BLaER1 (cell line): ENCODE measurements around the gene TBX5.
"Not testable (repeated sequence)": the region's sequence is repeated elsewhere in the genome, so short reads cannot be mapped to it uniquely, and the experiment has no call there.

ENCODE experiments used
- H3K27ac ChIP-seq: shearing (Covaris generic); formaldehyde crosslinking; 2 replicates; pipeline ENCODE4 v1.8.1; 2022
- H3K27me3 ChIP-seq: shearing (Covaris generic); formaldehyde crosslinking; 2 replicates; pipeline ENCODE4 v1.8.1; 2022
- H3K36me3 ChIP-seq: shearing (Covaris generic); formaldehyde crosslinking; 2 replicates; pipeline ENCODE4 v1.8.1; 2022
- H3K4me1 ChIP-seq: shearing (Covaris generic); formaldehyde crosslinking; 2 replicates; pipeline ENCODE4 v1.8.1; 2022
- H3K4me2 ChIP-seq: shearing (Covaris generic); formaldehyde crosslinking; 2 replicates; pipeline ENCODE4 v1.8.1; 2022
- H3K4me3 ChIP-seq: shearing (Covaris generic); formaldehyde crosslinking; 2 replicates; pipeline ENCODE4 v1.8.1; 2022
- H3K9ac ChIP-seq: shearing (Covaris generic); formaldehyde crosslinking; 2 replicates; pipeline ENCODE4 v1.8.1; 2022
- H3K9me3 ChIP-seq: shearing (Covaris generic); formaldehyde crosslinking; 2 replicates; pipeline ENCODE4 v1.8.1; 2022
- H4K20me1 ChIP-seq: shearing (Covaris generic); formaldehyde crosslinking; 2 replicates; pipeline ENCODE4 v1.8.1; 2022
- Cebpa-rat ChIP-seq: shearing (Covaris generic); IDR thresholded peaks from 2 replicates; pipeline ENCODE4 v1.8.1; 2022

TBX5 gene

GRCh38 chr12:114355389-114356088 lies 50.4 kb downstream of the TBX5 start:
- Histone ChIP-seq H4K20me1 (no peaks in the 10 kb centered on the region), H3K27me3 (no peaks in the 10 kb centered on the region), H3K4me1 (peaks cover 7% of the 10 kb centered on the region), H3K4me2 (no peak overlapping the region), H3K4me3 (no peak overlapping the region), H3K27ac (no peak overlapping the region), H3K9me3 (no peaks in the 10 kb centered on the region), H3K9ac (no peak overlapping the region), H3K36me3 (no peaks in the 10 kb centered on the region)
- no peak for TF ChIP-seq Cebpa-rat

GRCh38 chr12:114349239-114349638 lies 56.7 kb downstream of the TBX5 start:
- not testable (repeated sequence) for H3K36me3 ChIP-seq, H3K27me3 ChIP-seq, H3K27ac ChIP-seq, H3K4me3 ChIP-seq, H3K4me1 ChIP-seq, H4K20me1 ChIP-seq, H3K9ac ChIP-seq, H3K9me3 ChIP-seq, H3K4me2 ChIP-seq

DNA sequence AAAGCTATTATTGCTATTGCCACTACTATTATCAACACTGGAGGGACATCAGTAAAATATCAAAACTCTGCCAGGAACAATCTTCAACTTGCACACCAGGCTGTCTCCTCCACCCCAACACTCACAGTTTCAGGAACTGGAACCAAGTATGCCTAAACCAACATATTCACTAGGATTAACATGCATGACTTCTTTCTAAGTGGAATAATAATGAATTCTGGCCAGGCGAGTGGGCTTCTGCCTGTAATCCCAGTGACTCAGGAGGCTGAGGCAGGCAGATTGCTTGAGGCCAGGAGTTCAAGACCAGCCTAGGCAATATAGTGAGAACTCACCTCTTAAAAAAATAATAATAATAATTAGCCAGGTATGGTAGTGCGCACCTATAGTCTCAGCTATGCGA lies 58.1 kb downstream of the TBX5 start:
- no peak overlapping the region for H3K4me2 ChIP-seq
- no peak overlapping the region for H3K9ac ChIP-seq
- no peak overlapping the region for H3K27ac ChIP-seq
- no peaks in the 10 kb centered on the region for H3K27me3 ChIP-seq
- no peak for TF ChIP-seq Cebpa-rat
- H4K20me1 ChIP-seq = no peaks in the 10 kb centered on the region
- H3K4me1 ChIP-seq = peaks cover under 1% of the 10 kb centered on the region; the same call in 1 of the 2 replicates
- H3K36me3 ChIP-seq = no peaks in the 10 kb centered on the region
- H3K9me3 ChIP-seq = no peaks in the 10 kb centered on the region
- H3K4me3 ChIP-seq = no peak overlapping the region

DNA sequence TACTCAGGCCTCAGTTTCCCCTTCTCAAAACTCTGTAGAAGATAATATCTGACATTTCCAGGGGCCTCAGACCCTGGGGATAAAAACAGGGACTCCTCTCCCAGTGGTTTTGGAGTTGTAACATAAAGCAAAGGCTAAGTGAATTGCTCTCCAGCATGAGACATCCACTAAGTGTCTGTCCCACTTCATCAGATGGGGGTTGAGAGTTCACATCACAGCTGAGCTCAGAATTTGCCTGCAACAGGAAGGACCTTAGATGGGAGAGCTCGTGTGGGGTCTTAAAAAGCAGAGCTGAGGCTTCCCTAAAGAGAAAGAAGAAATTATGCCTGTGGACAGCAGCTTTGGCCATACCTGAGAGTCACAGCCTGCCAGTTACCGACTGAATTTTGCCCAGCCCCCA lies 61.1 kb downstream of the TBX5 start:
- Histone ChIP-seq H3K27me3 (no peaks in the 10 kb centered on the region), H3K9ac (no peak overlapping the region), H3K36me3 (no peaks in the 10 kb centered on the region), H4K20me1 (no peaks in the 10 kb centered on the region), H3K9me3 (no peaks in the 10 kb centered on the region), H3K4me2 (no peak overlapping the region), H3K4me1 (no peaks in the 10 kb centered on the region), H3K27ac (no peak overlapping the region), H3K4me3 (no peak overlapping the region)
- no peak for TF ChIP-seq Cebpa-rat

DNA sequence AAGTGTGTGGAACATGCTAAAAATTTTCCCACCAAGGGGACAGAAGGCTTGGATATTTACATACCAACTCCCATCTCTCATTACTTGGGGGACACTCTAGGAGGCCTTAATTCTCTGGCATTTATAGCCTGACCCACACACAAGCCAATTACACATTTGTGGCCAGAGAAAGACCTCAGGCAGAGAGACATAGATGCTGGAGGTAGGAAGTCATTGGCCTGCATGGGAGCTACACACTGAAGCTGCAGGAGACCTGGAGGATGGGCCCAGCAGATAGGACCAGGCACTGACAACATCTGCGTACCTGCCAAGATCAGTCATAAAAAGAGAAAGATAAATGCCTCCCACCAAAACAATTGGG lies 61.7 kb downstream of the TBX5 start:
- no peak overlapping the region for H3K27ac ChIP-seq
- H3K4me1 ChIP-seq = no peaks in the 10 kb centered on the region
- TF ChIP-seq Cebpa-rat = no peak

DNA sequence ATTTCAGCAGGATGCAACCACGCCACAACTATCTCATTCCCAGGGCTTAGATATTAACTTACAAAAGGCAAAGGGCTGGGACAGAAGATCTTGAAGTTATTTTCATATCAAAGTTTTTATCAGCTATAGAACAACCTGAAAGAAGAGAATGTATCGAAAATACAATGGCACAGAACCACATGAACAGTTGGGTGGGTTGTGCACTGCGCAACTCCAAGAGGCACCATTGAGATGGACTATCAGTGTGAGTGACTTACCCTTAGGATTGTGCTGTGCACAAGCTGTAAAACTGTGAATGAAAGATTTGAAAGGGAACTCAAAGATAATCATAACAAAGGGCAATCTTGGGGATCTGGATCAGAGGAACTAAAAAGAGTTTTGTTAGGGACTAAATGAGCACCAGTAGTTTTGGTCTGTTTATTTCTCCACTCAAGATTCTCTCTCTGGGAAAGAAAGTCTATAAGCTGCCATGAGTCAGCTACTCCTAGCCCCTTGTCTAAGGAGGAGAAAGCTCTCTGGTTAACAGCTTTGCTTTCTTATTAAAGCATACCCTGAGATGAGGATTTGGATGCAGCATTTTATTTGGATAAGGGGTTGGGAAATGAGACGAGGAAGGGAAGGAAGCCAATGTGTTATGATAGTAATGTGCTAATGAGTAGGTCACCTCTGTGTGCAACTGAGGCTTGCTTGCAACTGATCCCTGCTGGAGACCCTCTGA lies 62.2 kb downstream of the TBX5 start:
- H3K4me2 ChIP-seq = no peak overlapping the region
- H3K27me3 ChIP-seq = no peaks in the 10 kb centered on the region
- no peak overlapping the region for H3K9ac ChIP-seq
- H3K4me3 ChIP-seq = no peak overlapping the region
- H3K36me3 ChIP-seq = no peaks in the 10 kb centered on the region
- no peak for TF ChIP-seq Cebpa-rat
- H3K27ac ChIP-seq = no peak overlapping the region
- no peaks in the 10 kb centered on the region for H3K4me1 ChIP-seq
- H4K20me1 ChIP-seq = no peaks in the 10 kb centered on the region
- no peaks in the 10 kb centered on the region for H3K9me3 ChIP-seq

More for the DNA sequence above, 61.7 kb downstream of the TBX5 start:
- no peak overlapping the region for H3K4me3 ChIP-seq
- no peaks in the 10 kb centered on the region for H3K9me3 ChIP-seq
- H3K9ac ChIP-seq = no peak overlapping the region
- no peaks in the 10 kb centered on the region for H3K27me3 ChIP-seq
- H4K20me1 ChIP-seq = no peaks in the 10 kb centered on the region
- no peaks in the 10 kb centered on the region for H3K36me3 ChIP-seq
- no peak overlapping the region for H3K4me2 ChIP-seq

- H3K4me2 ChIP-seq = no peak overlapping the region
- H3K4me3 ChIP-seq = no peak overlapping the region
- TF ChIP-seq Cebpa-rat = no peak
- no peaks in the 10 kb centered on the region for H3K27me3 ChIP-seq
- no peak overlapping the region for H3K9ac ChIP-seq
- no peaks in the 10 kb centered on the region for H3K9me3 ChIP-seq
- H4K20me1 ChIP-seq = no peaks in the 10 kb centered on the region
- no peaks in the 10 kb centered on the region for H3K36me3 ChIP-seq
- no peak overlapping the region for H3K27ac ChIP-seq
- H3K4me1 ChIP-seq = no peaks in the 10 kb centered on the region
These were observed 63.3 kb downstream of the TBX5 start for GRCh38 chr12:114342656-114343055.

DNA sequence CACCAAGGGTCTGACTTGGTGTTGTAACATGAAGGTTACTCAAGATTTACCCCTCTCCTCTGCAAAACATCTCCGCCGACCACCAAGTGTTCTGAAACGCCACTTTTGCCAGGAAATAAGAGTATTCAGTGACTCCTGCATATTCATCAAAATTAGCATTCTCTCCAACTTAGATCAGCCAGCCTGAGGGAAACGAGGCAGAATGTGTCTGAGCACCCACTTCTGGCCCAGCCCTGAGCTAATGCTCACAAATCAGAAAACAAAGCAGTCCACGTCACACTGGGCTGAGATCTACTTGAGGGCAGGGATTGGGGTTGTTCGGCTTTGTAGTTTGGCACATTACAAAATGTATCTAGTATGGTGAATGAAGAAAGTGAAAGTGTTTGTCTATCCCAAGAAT lies 64.3 kb downstream of the TBX5 start:
- no peaks in the 10 kb centered on the region for H3K36me3 ChIP-seq
- no peaks in the 10 kb centered on the region for H3K27me3 ChIP-seq
- no peak for TF ChIP-seq Cebpa-rat
- no peak overlapping the region for H3K4me2 ChIP-seq
- H3K4me3 ChIP-seq = no peak overlapping the region
- H4K20me1 ChIP-seq = no peaks in the 10 kb centered on the region
- H3K9ac ChIP-seq = no peak overlapping the region
- no peak overlapping the region for H3K27ac ChIP-seq
- H3K4me1 ChIP-seq = no peaks in the 10 kb centered on the region
- H3K9me3 ChIP-seq = no peaks in the 10 kb centered on the region

DNA sequence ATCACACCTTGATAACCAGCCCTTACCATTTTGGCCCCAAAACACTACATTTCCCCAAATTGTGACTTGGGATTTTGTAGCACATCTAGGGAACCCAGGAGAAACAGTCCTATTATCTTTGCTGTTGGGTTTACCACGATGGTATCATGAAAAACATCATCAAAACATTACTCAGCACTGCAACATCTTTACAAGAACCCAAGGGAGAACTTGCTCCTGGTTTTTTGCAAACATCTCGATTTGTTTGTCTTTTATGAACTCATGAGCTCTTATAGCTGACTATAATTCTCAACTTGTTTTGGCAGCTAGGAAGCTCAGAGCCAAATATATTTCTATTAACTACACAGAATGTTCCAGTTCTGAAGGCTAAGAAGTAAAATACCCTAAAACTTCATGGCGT lies 65.7 kb downstream of the TBX5 start:
- Histone ChIP-seq H3K9ac (no peak overlapping the region), H3K27me3 (no peaks in the 10 kb centered on the region), H3K4me2 (no peak overlapping the region)

DNA sequence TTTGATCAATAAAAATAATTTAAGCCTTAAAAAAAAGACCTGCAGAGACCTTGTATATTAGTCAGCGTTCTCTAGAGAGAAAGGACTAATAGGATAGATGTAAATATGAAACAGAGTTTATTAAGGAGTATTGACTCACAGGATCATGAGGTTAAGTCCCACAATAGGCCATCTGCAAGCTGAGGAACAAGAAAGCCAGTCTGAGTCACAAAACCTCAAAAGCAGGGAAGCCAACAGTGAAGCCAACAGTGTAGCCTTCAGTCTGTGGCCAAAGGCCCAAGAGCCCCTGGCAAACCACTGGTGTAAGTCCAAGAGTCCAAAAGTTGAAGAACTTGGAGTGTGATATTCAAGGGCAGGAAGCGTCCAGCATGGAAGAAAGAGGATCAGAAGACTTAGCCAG lies 66.3 kb downstream of the TBX5 start:
- Histone ChIP-seq H3K4me1 (no peaks in the 10 kb centered on the region), H3K9ac (no peak overlapping the region), H3K4me3 (no peak overlapping the region), H3K36me3 (no peaks in the 10 kb centered on the region), H3K4me2 (no peak overlapping the region), H3K9me3 (no peaks in the 10 kb centered on the region), H3K27me3 (no peaks in the 10 kb centered on the region), H4K20me1 (no peaks in the 10 kb centered on the region), H3K27ac (no peak overlapping the region)
- no peak for TF ChIP-seq Cebpa-rat

More for the DNA sequence above, 65.7 kb downstream of the TBX5 start:
- no peak for TF ChIP-seq Cebpa-rat
- H3K36me3 ChIP-seq = no peaks in the 10 kb centered on the region
- H3K9me3 ChIP-seq = no peaks in the 10 kb centered on the region
- no peaks in the 10 kb centered on the region for H3K4me1 ChIP-seq
- no peak overlapping the region for H3K4me3 ChIP-seq
- no peaks in the 10 kb centered on the region for H4K20me1 ChIP-seq
- H3K27ac ChIP-seq = no peak overlapping the region
